Keratinocyte (primary cell): ENCODE measurements around the gene XBP1. TPM values are rescaled to one million over a fixed set of nuclear protein-coding genes. Genes with fewer than 3 reads are reported as not detected.

ENCODE experiments used
- DNase-seq: peaks from one replicate; pipeline ENCODE4 v3.0.0-alpha.2; 2011; ENCODE audit warnings: low read depth, missing footprints, low spot score
- FAIRE-seq: peaks from 2 replicates; lab custom pipeline; 2011; peaks lifted over from hg19 to GRCh38; lab: Jason Lieb, UNC
- H2AFZ ChIP-seq: 2 replicates; pipeline ENCODE4 v1.6.0; 2012; ENCODE audit warnings: low read length, control low read depth, inconsistent platforms; ENCODE audit not compliant: control insufficient read depth
- H3K27ac ChIP-seq: 2 replicates; pipeline ENCODE4 v1.5.1; 2011; ENCODE audit warnings: low read length; ENCODE audit not compliant: control insufficient read depth, insufficient read depth
- H3K27me3 ChIP-seq: 3 replicates; pipeline ENCODE4 v1.6.0; 2011; ENCODE audit warnings: low read length; ENCODE audit not compliant: control insufficient read depth, insufficient read depth; ENCODE audit errors: extremely low read depth
- H3K36me3 ChIP-seq, 2 experiments: 2 replicates in 1 of 2; 3 replicates in 1 of 2; pipeline ENCODE4 v1.5.1; 2011; ENCODE audit warnings: low read length in 2 of 2, mild to moderate bottlenecking in 1 of 2; ENCODE audit not compliant: control insufficient read depth in 2 of 2, insufficient read depth in 2 of 2; ENCODE audit errors: extremely low read depth in 1 of 2
- H3K4me1 ChIP-seq: 3 replicates; pipeline ENCODE4 v1.5.1; 2011; ENCODE audit warnings: low read length; ENCODE audit not compliant: control insufficient read depth, insufficient read depth; ENCODE audit errors: extremely low read depth
- H3K4me2 ChIP-seq: 3 replicates; pipeline ENCODE4 v1.6.0; 2011; ENCODE audit warnings: low read depth, low read length; ENCODE audit not compliant: control insufficient read depth, insufficient read depth; ENCODE audit errors: extremely low read depth
- H3K4me3 ChIP-seq, 3 experiments: fragments of 200-600 bp in 1 of 3; sonication (generic) in 1 of 3; 2 replicates in 2 of 3; 3 replicates in 1 of 3; pipeline ENCODE4 v1.5.1; 2011 to 2016; ENCODE audit warnings: low read length in 3 of 3, mild to moderate bottlenecking in 3 of 3, control low read depth in 2 of 3, inconsistent platforms in 1 of 3, low read depth in 1 of 3, mixed read lengths in 1 of 3, mixed run types in 1 of 3, moderate library complexity in 1 of 3; ENCODE audit not compliant: control insufficient read depth in 2 of 3, insufficient read depth in 2 of 3; ENCODE audit errors: extremely low read depth in 1 of 3
- H3K79me2 ChIP-seq: 2 replicates; pipeline ENCODE4 v1.6.0; 2012; ENCODE audit warnings: low read length; ENCODE audit not compliant: control insufficient read depth, insufficient read depth
- H3K9ac ChIP-seq: 3 replicates; pipeline ENCODE4 v1.6.0; 2011; ENCODE audit warnings: low read length; ENCODE audit not compliant: control insufficient read depth, insufficient read depth; ENCODE audit errors: extremely low read depth
- H3K9me1 ChIP-seq: 3 replicates; pipeline ENCODE4 v1.6.0; 2011; ENCODE audit warnings: low read length; ENCODE audit not compliant: control insufficient read depth, insufficient read depth; ENCODE audit errors: extremely low read depth
- H3K9me3 ChIP-seq: 2 replicates; pipeline ENCODE4 v1.5.1; 2012; ENCODE audit warnings: low read depth, low read length; ENCODE audit not compliant: control insufficient read depth
- H4K20me1 ChIP-seq: 3 replicates; pipeline ENCODE4 v1.6.0; 2011; ENCODE audit warnings: low read length; ENCODE audit not compliant: control insufficient read depth, insufficient read depth; ENCODE audit errors: extremely low read depth
- EZH2 ChIP-seq: IDR thresholded peaks from one replicate; pipeline ENCODE4 v1.6.1; 2012; ENCODE audit warnings: inconsistent platforms, mild to moderate bottlenecking, low read length, moderate library complexity
- dilution Hi-C: fragments of 300-500 bp; cut with MboI; formaldehyde crosslinking; loops from one replicate; pipeline ENCODE4 v1.7.0; 2020; ENCODE audit warnings: low sequenced_read_pairs; ENCODE audit not compliant: extremely low pct_ligation_motif_present
- polyA plus RNA-seq, 5 experiments: library from polyadenylated mRNA; depleted of rRNA in 3 of 5; stranded (reverse) in 3 of 5; stranded (forward) in 1 of 5; unstranded in 1 of 5; fragments of >200 nt; gene quantifications; 1 replicate in 1 of 5; 2 replicates in 3 of 5; 3 replicates in 1 of 5; pipeline versions ENCODE4 v1.2.1 to v1.2.3, GENCODE V29; 2011 to 2012; ENCODE audit warnings: missing spikeins in 2 of 5, low read depth in 1 of 5, low replicate concordance in 1 of 5
- TF ChIP-seq, protein P1 (sequence below), 3 experiments: IDR thresholded peaks in 1 of 3; conservative IDR thresholded peaks in 1 of 3; optimal IDR thresholded peaks in 1 of 3; 2 replicates in 2 of 3; 3 replicates in 1 of 3; pipeline versions ENCODE3 to v1.5.1; 2011; ENCODE audit warnings: low read length in 3 of 3, mild to moderate bottlenecking in 3 of 3, moderate library complexity in 2 of 3, control low read depth in 1 of 3, inconsistent platforms in 1 of 3; ENCODE audit not compliant: insufficient read depth in 2 of 3; ENCODE audit errors: extremely low read depth in 1 of 3

Gene XBP1
- polyA plus RNA-seq, 1 donor (not counting 4 experiments of a cell fraction or from before 2014, with no cell fraction given) = 88.7 TPM

GRCh38 chr22:28835630-28836189 lies 35.3 kb upstream of the XBP1 start:
- no peaks in the 10 kb centered on the region for H3K27me3 ChIP-seq
- TF ChIP-seq, protein P1, sequence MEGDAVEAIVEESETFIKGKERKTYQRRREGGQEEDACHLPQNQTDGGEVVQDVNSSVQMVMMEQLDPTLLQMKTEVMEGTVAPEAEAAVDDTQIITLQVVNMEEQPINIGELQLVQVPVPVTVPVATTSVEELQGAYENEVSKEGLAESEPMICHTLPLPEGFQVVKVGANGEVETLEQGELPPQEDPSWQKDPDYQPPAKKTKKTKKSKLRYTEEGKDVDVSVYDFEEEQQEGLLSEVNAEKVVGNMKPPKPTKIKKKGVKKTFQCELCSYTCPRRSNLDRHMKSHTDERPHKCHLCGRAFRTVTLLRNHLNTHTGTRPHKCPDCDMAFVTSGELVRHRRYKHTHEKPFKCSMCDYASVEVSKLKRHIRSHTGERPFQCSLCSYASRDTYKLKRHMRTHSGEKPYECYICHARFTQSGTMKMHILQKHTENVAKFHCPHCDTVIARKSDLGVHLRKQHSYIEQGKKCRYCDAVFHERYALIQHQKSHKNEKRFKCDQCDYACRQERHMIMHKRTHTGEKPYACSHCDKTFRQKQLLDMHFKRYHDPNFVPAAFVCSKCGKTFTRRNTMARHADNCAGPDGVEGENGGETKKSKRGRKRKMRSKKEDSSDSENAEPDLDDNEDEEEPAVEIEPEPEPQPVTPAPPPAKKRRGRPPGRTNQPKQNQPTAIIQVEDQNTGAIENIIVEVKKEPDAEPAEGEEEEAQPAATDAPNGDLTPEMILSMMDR (optimal IDR thresholded peaks at IDR 0.05 in 1 of 3, IDR thresholded peaks at IDR 0.05 in 1 of 3, conservative IDR thresholded peaks at IDR 0.05 in 1 of 3; ENCODE audit: extremely low read depth in 1 of 3, insufficient read depth in 2 of 3, low read length in 3 of 3) = no peak
- H3K4me2 ChIP-seq = no peak overlapping the region
- H3K9me3 ChIP-seq = no peaks in the 10 kb centered on the region
- no peak overlapping the region for H2AFZ ChIP-seq
- no peaks in the 10 kb centered on the region for H3K36me3 ChIP-seq
- FAIRE-seq (no peak), DNase-seq (no peak)
- H3K4me3 ChIP-seq = no peak overlapping the region
- dilution Hi-C loops = loop anchor here (10.0 kb wide), 1 partner anchor 169 kb away; no protein-coding TSS in a partner anchor
- H4K20me1 ChIP-seq = no peaks in the 10 kb centered on the region
- H3K4me1 ChIP-seq = no peaks in the 10 kb centered on the region
- no peaks in the 10 kb centered on the region for H3K9me1 ChIP-seq
- no peak overlapping the region for H3K27ac ChIP-seq
- H3K79me2 ChIP-seq = no peaks in the 10 kb centered on the region
- no peak overlapping the region for H3K9ac ChIP-seq

- Histone ChIP-seq H3K79me2 (no peaks in the 10 kb centered on the region), H3K4me1 (no peaks in the 10 kb centered on the region), H3K36me3 (no peaks in the 10 kb centered on the region), H4K20me1 (no peaks in the 10 kb centered on the region), H3K9me3 (no peaks in the 10 kb centered on the region), H3K4me2 (no peak overlapping the region), H3K9ac (no peak overlapping the region), H2AFZ (no peak overlapping the region), H3K27me3 (no peaks in the 10 kb centered on the region), H3K4me3 (no peak overlapping the region), H3K9me1 (no peaks in the 10 kb centered on the region), H3K27ac (no peak overlapping the region)
- DNase-seq (no peak), FAIRE-seq (no peak)
- TF ChIP-seq, protein P1 (optimal IDR thresholded peaks at IDR 0.05 in 1 of 3, IDR thresholded peaks at IDR 0.05 in 1 of 3, conservative IDR thresholded peaks at IDR 0.05 in 1 of 3; ENCODE audit: extremely low read depth in 1 of 3, insufficient read depth in 2 of 3, low read length in 3 of 3) = no peak
- TF ChIP-seq EZH2 = no peak
- dilution Hi-C loops = loop anchor here (10.0 kb wide), 1 partner anchor 171 kb away; no protein-coding TSS in a partner anchor
These were observed 33.0 kb upstream of the XBP1 start for GRCh38 chr22:28833276-28833923.
